Subcutaneous abdominal adipose tissue (tissue), 5 donors: Measurements from ENCODE around the gene PITPNM3.
A peak's percentile ranks its signal among the peaks of the same experiment; 100 is the strongest.

Experiments
- H3K27ac ChIP-seq: one replicate; pipeline ENCODE4 v1.7.0; 2013; ENCODE audit warnings: low read depth, mild to moderate bottlenecking, inconsistent platforms, low read length, moderate library complexity
- H3K27me3 ChIP-seq, 5 donors: one replicate each; pipeline ENCODE4 v1.7.0; 2013; ENCODE audit warnings: low read length in 5 of 5, inconsistent platforms in 1 of 5; ENCODE audit not compliant: control insufficient read depth in 5 of 5, insufficient read depth in 4 of 5
- H3K36me3 ChIP-seq, 5 donors: one replicate each; pipeline ENCODE4 v1.7.0; 2013; ENCODE audit warnings: low read length in 5 of 5; ENCODE audit not compliant: control insufficient read depth in 5 of 5, insufficient read depth in 5 of 5
- H3K4me1 ChIP-seq, 5 donors: one replicate each; pipeline ENCODE4 v1.7.0; 2013; ENCODE audit warnings: low read length in 5 of 5, mild to moderate bottlenecking in 3 of 5, moderate library complexity in 1 of 5; ENCODE audit not compliant: control insufficient read depth in 5 of 5, insufficient read depth in 5 of 5
- H3K4me3 ChIP-seq, 5 donors: one replicate each; pipeline ENCODE4 v1.7.0; 2013; ENCODE audit warnings: low read length in 5 of 5, low read depth in 1 of 5
- H3K9ac ChIP-seq, 5 donors: one replicate each; pipeline ENCODE4 v1.7.0; 2013; ENCODE audit warnings: low read length in 5 of 5, mild to moderate bottlenecking in 4 of 5, moderate library complexity in 3 of 5
- H3K9me3 ChIP-seq, 5 donors: one replicate each; pipeline ENCODE4 v1.7.0; 2013; ENCODE audit warnings: low read length in 5 of 5; ENCODE audit not compliant: control insufficient read depth in 5 of 5
- donor health status: healthy.
- donor health status: healthy.
- donor health status: healthy.
- donor health status: healthy.
- donor health status: healthy.

The PITPNM3 gene

GRCh38 chr17:6453279-6454024, 102.9 kb downstream of the PITPNM3 start:
- Histone ChIP-seq H3K9me3 (no peaks in the 10 kb centered on the region), H3K27me3 (peaks cover 12 to 26% (median 19%) of the 10 kb centered on the region in 5 donors), H3K4me1 (peaks cover 0 to 11% (median 8%) of the 10 kb centered on the region in 5 donors), H3K4me3 (no peak overlapping the region), H3K9ac (no peak overlapping the region), H3K27ac (no peak overlapping the region), H3K36me3 (no peaks in the 10 kb centered on the region)

- Histone ChIP-seq H3K36me3 (no peaks in the 10 kb centered on the region), H3K27ac (no peak overlapping the region)
Observed at GRCh38 chr17:6452471-6453266, 103.7 kb downstream of the PITPNM3 start.

GRCh38 chr17:6450926-6451832, 105.2 kb downstream of the PITPNM3 start:
- Histone ChIP-seq H3K9me3 (no peaks in the 10 kb centered on the region), H3K4me1 (peaks cover 0 to 11% (median 8%) of the 10 kb centered on the region in 5 donors), H3K27ac (no peak overlapping the region), H3K9ac (no peak overlapping the region), H3K4me3 (no peak overlapping the region), H3K27me3 (peaks cover 6 to 16% (median 10%) of the 10 kb centered on the region in 5 donors), H3K36me3 (no peaks in the 10 kb centered on the region)

More at GRCh38 chr17:6452471-6453266, 103.7 kb downstream of the PITPNM3 start:
- Histone ChIP-seq H3K4me3 (no peak overlapping the region), H3K4me1 (peaks cover 0 to 11% (median 8%) of the 10 kb centered on the region in 5 donors), H3K27me3 (peaks cover 12 to 22% (median 17%) of the 10 kb centered on the region in 5 donors), H3K9me3 (no peaks in the 10 kb centered on the region), H3K9ac (no peak overlapping the region)

- H3K4me1 ChIP-seq = peaks cover 0 to 5% (median 5%) of the 10 kb centered on the region in 5 donors
- no peaks in the 10 kb centered on the region for H3K9me3 ChIP-seq
- H3K27me3 ChIP-seq = peaks cover 0 to 5% (median under 1%) of the 10 kb centered on the region in 5 donors
- no peak overlapping the region for H3K27ac ChIP-seq
- H3K36me3 ChIP-seq = no peaks in the 10 kb centered on the region
- no peak overlapping the region for H3K9ac ChIP-seq
- no peak overlapping the region for H3K4me3 ChIP-seq
Observed at GRCh38 chr17:6449307-6449706, 107.0 kb downstream of the PITPNM3 start.

- Histone ChIP-seq H3K4me1 (peaks cover 0 to 13% (median 12%) of the 10 kb centered on the region in 5 donors), H3K4me3 (no peak overlapping the region), H3K27me3 (peaks cover 0 to 2% (median 0%) of the 10 kb centered on the region in 5 donors), H3K9me3 (no peaks in the 10 kb centered on the region), H3K36me3 (no peaks in the 10 kb centered on the region), H3K27ac (no peak overlapping the region), H3K9ac (no peak overlapping the region)
Observed at GRCh38 chr17:6448473-6448872, 107.9 kb downstream of the PITPNM3 start.

- H3K4me3 ChIP-seq = no peak overlapping the region
- H3K27ac ChIP-seq = no peak overlapping the region
- no peaks in the 10 kb centered on the region for H3K9me3 ChIP-seq
- H3K4me1 ChIP-seq = peaks cover 0 to 16% (median 14%) of the 10 kb centered on the region in 5 donors
- no peaks in the 10 kb centered on the region for H3K36me3 ChIP-seq
- no peaks in the 10 kb centered on the region for H3K27me3 ChIP-seq
- no peak overlapping the region for H3K9ac ChIP-seq
Observed at GRCh38 chr17:6446516-6447100, 109.7 kb downstream of the PITPNM3 start.

GRCh38 chr17:6444571-6445335, 111.6 kb downstream of the PITPNM3 start:
- H3K36me3 ChIP-seq = no peaks in the 10 kb centered on the region
- H3K4me3 ChIP-seq = peak overlapping the region; percentile 51 to 79 (median 72)
- peaks cover 0 to 16% (median 14%) of the 10 kb centered on the region in 5 donors for H3K4me1 ChIP-seq
- no peak overlapping the region for H3K27ac ChIP-seq
- H3K27me3 ChIP-seq = peaks cover 0 to 7% (median 3%) of the 10 kb centered on the region in 5 donors
- H3K9ac ChIP-seq = peak overlapping the region in 2 of 5 donors; percentile 41 to 47
- no peaks in the 10 kb centered on the region for H3K9me3 ChIP-seq

- Histone ChIP-seq H3K4me1 (peaks cover 0 to 16% (median 14%) of the 10 kb centered on the region in 5 donors), H3K27ac (no peak within 1 kb of the TSS), H3K36me3 (no peaks in the 10 kb centered on the region), H3K9me3 (no peaks in the 10 kb centered on the region), H3K4me3 (peak within 1 kb of the TSS; percentile 60 to 79 (median 72)), H3K27me3 (peaks cover 2 to 11% (median 8%) of the 10 kb centered on the region in 5 donors), H3K9ac (peak within 1 kb of the TSS in 3 of 5 donors; percentile 41 to 63 (median 47))
Observed at GRCh38 chr17:6443692-6444570, 112.4 kb downstream of the PITPNM3 start, which contains the start of gene PIMREG. Gene PIMREG, plus strand, starts transcription at chr17:6444455. Its CDS starts 656 bp downstream, at chr17:6445111.
